B cell (primary cell): ENCODE data around the gene DNAAF5. TPM values are rescaled to one million over a fixed set of nuclear protein-coding genes. Genes with fewer than 3 reads are reported as not detected.

ENCODE experiments used
- ATAC-seq: fragments of 200-7000 bp; cut with Tn5 transposase; one replicate; pipeline ENCODE4 v1.10.0; 2021; ENCODE audit warnings: low read depth, mild to moderate bottlenecking, moderate number of reproducible peaks, moderate library complexity
- CTCF ChIA-PET: fragments of 350-600 bp; sonication (Branson Sonifier 250); formaldehyde crosslinking; loops from one replicate; lab custom pipeline; 2021; ENCODE audit warnings: antibody characterized with exemption, inconsistent platforms; lab: Charles Lee
- POLR2A ChIA-PET: fragments of 350-600 bp; sonication (Branson Sonifier 250); formaldehyde crosslinking; loops from one replicate; lab custom pipeline; 2021; ENCODE audit warnings: antibody characterized with exemption; lab: Charles Lee
- DNase-seq: peaks from one replicate; pipeline ENCODE4 v3.0.0; 2013
- H2AFZ ChIP-seq: 2 replicates; pipeline ENCODE4 v1.6.1; 2012; ENCODE audit warnings: mild to moderate bottlenecking, low read depth, low read length; ENCODE audit not compliant: insufficient read depth, poor library complexity, severe bottlenecking
- H3K27ac ChIP-seq, 2 donors: 1 replicate in 1 of 2; 2 replicates in 1 of 2; pipeline ENCODE4 v1.5.1; 2012 to 2013; ENCODE audit warnings: low read length in 2 of 2, mild to moderate bottlenecking in 2 of 2, moderate library complexity in 1 of 2
- H3K27me3 ChIP-seq, 4 experiments: fragments of 200-600 bp in 1 of 4; sonication (generic) in 1 of 4; replicated peaks in 1 of 4; 1 replicate in 2 of 4; 2 replicates in 2 of 4; pipeline versions ENCODE4 v1.6.1 to v1.7.0; 2013 to 2016; ENCODE audit warnings: low read length in 3 of 4, mild to moderate bottlenecking in 2 of 4, mixed read lengths in 1 of 4, moderate library complexity in 1 of 4; ENCODE audit not compliant: insufficient read depth in 4 of 4, control insufficient read depth in 3 of 4; ENCODE audit errors: control extremely low read depth in 1 of 4
- H3K36me3 ChIP-seq, 2 experiments: replicated peaks in 1 of 2; 1 replicate in 1 of 2; 2 replicates in 1 of 2; pipeline versions ENCODE4 v1.6.1 to v1.7.1; 2013; ENCODE audit warnings: low read length in 1 of 2; ENCODE audit not compliant: insufficient read depth in 2 of 2, control insufficient read depth in 1 of 2; ENCODE audit errors: control extremely low read depth in 1 of 2, extremely low read depth in 1 of 2
- H3K4me1 ChIP-seq, 2 donors: fragments of 200-600 bp in 1 of 2; sonication (generic) in 1 of 2; 1 replicate in 1 of 2; 2 replicates in 1 of 2; pipeline versions ENCODE4 v1.5.1 to v1.6.1; 2013 to 2017; ENCODE audit warnings: low read length in 2 of 2; ENCODE audit not compliant: control insufficient read depth in 2 of 2, insufficient read depth in 2 of 2
- H3K4me2 ChIP-seq: replicated peaks from 2 replicates; pipeline ENCODE3; 2012; ENCODE audit warnings: mild to moderate bottlenecking, low read depth, low read length; ENCODE audit not compliant: poor library complexity, severe bottlenecking
- H3K4me3 ChIP-seq, 5 experiments: fragments of 200-600 bp in 1 of 5; sonication (generic) in 1 of 5; 1 replicate in 3 of 5; 2 replicates in 2 of 5; pipeline versions ENCODE4 v1.5.1 to v1.7.0; 2011 to 2016; ENCODE audit warnings: low read length in 4 of 5, mild to moderate bottlenecking in 4 of 5, low read depth in 2 of 5, control low read depth in 1 of 5, moderate library complexity in 1 of 5; ENCODE audit not compliant: insufficient read depth in 1 of 5; ENCODE audit errors: control extremely low read depth in 1 of 5, extremely low read depth in 1 of 5
- H3K79me2 ChIP-seq: fragments of 200-600 bp; sonication (generic); one replicate; pipeline ENCODE4 v1.6.0; 2016; ENCODE audit warnings: low read length; ENCODE audit not compliant: control insufficient read depth, insufficient read depth
- H3K9ac ChIP-seq: fragments of 200-600 bp; sonication (generic); 2 replicates; pipeline ENCODE4 v1.6.1; 2017; ENCODE audit warnings: mild to moderate bottlenecking, low read length, moderate library complexity
- H3K9me3 ChIP-seq, 3 donors: one replicate each; pipeline versions ENCODE4 v1.6.1 to v1.7.1; 2013; ENCODE audit warnings: low read length in 2 of 3; ENCODE audit not compliant: control insufficient read depth in 2 of 3, insufficient read depth in 1 of 3; ENCODE audit errors: control extremely low read depth in 1 of 3
- H4K20me1 ChIP-seq: 2 replicates; pipeline ENCODE4 v1.6.0; 2012; ENCODE audit warnings: mild to moderate bottlenecking, low read length; ENCODE audit not compliant: insufficient read depth, control insufficient read depth, poor library complexity, severe bottlenecking
- H3K27ac Mint-ChIP-seq: one replicate; pipeline ENCODE4 v1.8.0; 2021; ENCODE audit warnings: mixed read lengths
- H3K27me3 Mint-ChIP-seq: one replicate; pipeline ENCODE4 v1.8.0; 2021; ENCODE audit warnings: mixed read lengths
- H3K4me1 Mint-ChIP-seq: one replicate; pipeline ENCODE4 v1.8.0; 2021; ENCODE audit warnings: mixed read lengths
- H3K4me3 Mint-ChIP-seq: one replicate; pipeline ENCODE4 v1.8.0; 2021; ENCODE audit warnings: mixed read lengths
- H3K9me3 Mint-ChIP-seq: one replicate; pipeline ENCODE4 v1.8.0; 2022; ENCODE audit warnings: mixed read lengths; ENCODE audit not compliant: insufficient read depth
- EZH2 ChIP-seq: IDR thresholded peaks from 2 replicates; pipeline ENCODE4 v1.6.1; 2012; ENCODE audit warnings: borderline replicate concordance, low read depth, mild to moderate bottlenecking, moderate library complexity, low read length; ENCODE audit not compliant: insufficient read depth, poor library complexity, severe bottlenecking
- WGBS: methylation state at CpG from one replicate; pipeline ENCODE4 v1.1.5; 2013; ENCODE audit warnings: missing lambda C conversion rate; ENCODE audit not compliant: insufficient coverage; 5-methylcytosine and 5-hydroxymethylcytosine counted together
- intact Hi-C: fragments of 100-400 bp; cut with micrococcal nuclease; formaldehyde crosslinking; loops from one replicate; pipeline ENCODE4 v1.10.0; 2022
- polyA plus RNA-seq: library from polyadenylated mRNA; depleted of rRNA; stranded (reverse); fragments of >200 nt; gene quantifications from 2 replicates; pipeline ENCODE4 v1.2.3, GENCODE V29; 2012
- total RNA-seq, 2 donors: library from RNA; stranded (reverse); fragments of 120-200 nt in 1 of 2; gene quantifications; 1 replicate in 1 of 2; 2 replicates in 1 of 2; pipeline versions ENCODE4 v1.2.3 to v1.2.4, GENCODE V29; 2013 to 2022
- TF ChIP-seq, protein P1 (sequence below): fragments of 200-600 bp; IDR thresholded peaks from one replicate; pipeline ENCODE4 v1.8.0; 2022; ENCODE audit warnings: antibody characterized with exemption, mild to moderate bottlenecking

Gene DNAAF5
- total and polyA plus RNA-seq, 2 donors (not counting 1 experiment from before 2014, with no cell fraction given): 18.0 to 21.4 TPM

DNA sequence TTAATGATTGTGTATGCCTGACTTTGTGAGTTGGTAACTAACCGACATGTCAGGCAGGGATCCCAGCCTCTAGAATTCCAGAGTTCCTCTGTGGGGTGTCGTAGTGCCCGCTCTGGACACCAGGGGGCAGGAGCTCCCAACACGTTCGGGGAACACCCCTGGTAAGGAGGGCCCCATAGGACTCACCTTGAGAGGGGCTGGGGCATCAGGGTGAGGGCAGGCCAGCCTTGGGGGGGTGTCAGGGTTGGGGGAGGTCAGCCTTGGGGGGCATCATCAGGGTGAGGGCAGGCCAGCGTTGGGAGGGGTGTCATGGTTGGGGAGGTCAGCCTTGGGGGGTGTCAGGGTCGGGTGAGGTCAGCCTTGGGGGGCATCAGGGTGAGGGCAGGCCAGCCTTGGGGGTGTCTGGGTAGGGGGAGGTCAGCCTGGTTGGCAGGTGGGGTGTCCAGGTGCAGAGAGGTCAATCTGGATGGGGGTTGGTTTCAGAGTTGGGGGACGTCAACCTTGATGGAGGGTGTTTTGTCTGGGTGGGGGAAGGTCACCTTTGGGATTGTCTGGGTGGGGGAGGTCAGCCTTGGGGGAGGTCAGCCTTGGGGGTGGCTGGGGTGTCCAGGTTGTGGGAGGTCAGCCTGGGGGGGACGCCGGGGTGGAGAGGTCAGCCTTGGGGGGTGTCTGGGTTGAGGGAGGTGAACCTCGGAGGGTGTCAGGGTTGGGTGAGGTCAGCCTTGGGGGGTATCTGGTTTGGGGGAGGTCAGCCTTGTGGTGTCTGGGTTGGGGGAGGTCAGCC is 60.2 kb downstream of the DNAAF5 start:
- DNase-seq: peak; percentile 70
- CTCF ChIA-PET: interaction anchor here (0.6 to 8.8 kb wide), 8 partner anchors 10 to 357 kb away, joined by 3 to 113 read pairs (median 4); partner anchors contain the start of gene GET4

More for the DNA sequence above, 60.2 kb downstream of the DNAAF5 start:
- intact Hi-C loops: loop anchor here (1.0 to 10.0 kb wide), 5 partner anchors 27 to 390 kb away; partner anchors contain the start of gene COX19
- no peak overlapping the region for H3K4me3 Mint-ChIP-seq
- POLR2A ChIA-PET: no interaction called here
- Histone ChIP-seq H3K79me2 (no peaks in the 10 kb centered on the region), H4K20me1 (no peaks in the 10 kb centered on the region), H3K4me3 (no peak overlapping the region), H3K4me2 (no peak overlapping the region), H3K27me3 (no peaks in the 10 kb centered on the region), H3K36me3 (peaks cover 0 to 10% of the 10 kb centered on the region in 2 experiments), H3K27ac (no peak overlapping the region), H2AFZ (no peak overlapping the region), H3K4me1 (no peaks in the 10 kb centered on the region), H3K9ac (no peak overlapping the region), H3K9me3 (peaks cover 0 to 11% (median 0%) of the 10 kb centered on the region in 3 donors)
- WGBS: 66% methylated on average over 10 of the region's 11 CpGs
- TF ChIP-seq, protein P1, sequence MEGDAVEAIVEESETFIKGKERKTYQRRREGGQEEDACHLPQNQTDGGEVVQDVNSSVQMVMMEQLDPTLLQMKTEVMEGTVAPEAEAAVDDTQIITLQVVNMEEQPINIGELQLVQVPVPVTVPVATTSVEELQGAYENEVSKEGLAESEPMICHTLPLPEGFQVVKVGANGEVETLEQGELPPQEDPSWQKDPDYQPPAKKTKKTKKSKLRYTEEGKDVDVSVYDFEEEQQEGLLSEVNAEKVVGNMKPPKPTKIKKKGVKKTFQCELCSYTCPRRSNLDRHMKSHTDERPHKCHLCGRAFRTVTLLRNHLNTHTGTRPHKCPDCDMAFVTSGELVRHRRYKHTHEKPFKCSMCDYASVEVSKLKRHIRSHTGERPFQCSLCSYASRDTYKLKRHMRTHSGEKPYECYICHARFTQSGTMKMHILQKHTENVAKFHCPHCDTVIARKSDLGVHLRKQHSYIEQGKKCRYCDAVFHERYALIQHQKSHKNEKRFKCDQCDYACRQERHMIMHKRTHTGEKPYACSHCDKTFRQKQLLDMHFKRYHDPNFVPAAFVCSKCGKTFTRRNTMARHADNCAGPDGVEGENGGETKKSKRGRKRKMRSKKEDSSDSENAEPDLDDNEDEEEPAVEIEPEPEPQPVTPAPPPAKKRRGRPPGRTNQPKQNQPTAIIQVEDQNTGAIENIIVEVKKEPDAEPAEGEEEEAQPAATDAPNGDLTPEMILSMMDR: peak; percentile 76
- TF ChIP-seq EZH2: no peak
- H3K27me3 Mint-ChIP-seq: no peaks in the 10 kb centered on the region
- H3K4me1 Mint-ChIP-seq: no peaks in the 10 kb centered on the region
- H3K27ac Mint-ChIP-seq: no peak overlapping the region
- no peaks in the 10 kb centered on the region for H3K9me3 Mint-ChIP-seq
- peak; percentile 85 for ATAC-seq
